Uterus (tissue), 4 donors: ENCODE data around the gene SNX30. TPM values are rescaled to one million over a fixed set of nuclear protein-coding genes. Genes with fewer than 3 reads are reported as not detected.
A peak's percentile ranks its signal among the peaks of the same experiment; 100 is the strongest.

Experiments
- DNase-seq, 2 donors: peaks; one replicate each; pipeline ENCODE4 v3.0.0-alpha.2; 2019 to 2020
- H3K27ac ChIP-seq, 2 donors: fragments of 200-600 bp; sonication (generic); 1 replicate in 1 of 2; 2 replicates in 1 of 2; pipeline ENCODE4 v1.5.1; 2016 to 2018
- H3K27me3 ChIP-seq, 2 donors: fragments of 200-600 bp; sonication (generic); one replicate each; pipeline ENCODE4 v1.5.1; 2018 to 2019; ENCODE audit warnings: control low read depth in 1 of 2
- H3K36me3 ChIP-seq, 2 donors: fragments of 200-600 bp; sonication (generic); one replicate each; pipeline ENCODE4 v1.5.1; 2019; ENCODE audit warnings: control low read depth in 1 of 2
- H3K4me1 ChIP-seq, 2 donors: fragments of 200-600 bp; sonication (generic); one replicate each; pipeline ENCODE4 v1.5.1; 2018 to 2019; ENCODE audit warnings: control low read depth in 1 of 2
- H3K4me3 ChIP-seq, 2 donors: fragments of 200-600 bp; sonication (generic); 1 replicate in 1 of 2; 2 replicates in 1 of 2; pipeline ENCODE4 v1.5.1; 2018 to 2019; ENCODE audit warnings: mild to moderate bottlenecking in 1 of 2
- H3K9me3 ChIP-seq, 2 donors: fragments of 200-600 bp; sonication (generic); one replicate each; pipeline ENCODE4 v1.5.1; 2019; ENCODE audit warnings: control low read depth in 1 of 2
- POLR2A ChIP-seq, 2 donors: fragments of 450-650 bp; IDR thresholded peaks; one replicate each; pipeline ENCODE4 v1.6.1; 2016; ENCODE audit warnings: antibody characterized with exemption in 2 of 2, mild to moderate bottlenecking in 1 of 2, moderate library complexity in 1 of 2
- intact Hi-C: fragments of 100-400 bp; cut with DNase I; formaldehyde crosslinking; loops from one replicate; pipeline ENCODE4 v1.15.1; 2023; ENCODE audit warnings: low total_unique reads
- total RNA-seq, 4 donors: library from RNA; depleted of rRNA in 3 of 4; stranded (reverse); fragments of >200 nt in 3 of 4; gene quantifications; one replicate each; pipeline versions ENCODE4 v1.1.0 to v1.2.4, GENCODE V29; 2014 to 2023
- TF ChIP-seq, protein P1 (sequence below), 4 experiments: fragments of 200-600 bp in 2 of 4; fragments of 450-650 bp in 2 of 4; sonication (generic) in 2 of 4; IDR thresholded peaks; one replicate each; pipeline ENCODE4 v1.5.1; 2016 to 2019; ENCODE audit warnings: antibody characterized with exemption in 4 of 4, mild to moderate bottlenecking in 2 of 4, moderate library complexity in 1 of 4
- donor health status: DM: yes; HTN: yes; CAD: no.

The SNX30 gene
- total RNA-seq, 4 donors from 2014 or later = 3.1 to 20.3 (median 11.6) TPM

DNA sequence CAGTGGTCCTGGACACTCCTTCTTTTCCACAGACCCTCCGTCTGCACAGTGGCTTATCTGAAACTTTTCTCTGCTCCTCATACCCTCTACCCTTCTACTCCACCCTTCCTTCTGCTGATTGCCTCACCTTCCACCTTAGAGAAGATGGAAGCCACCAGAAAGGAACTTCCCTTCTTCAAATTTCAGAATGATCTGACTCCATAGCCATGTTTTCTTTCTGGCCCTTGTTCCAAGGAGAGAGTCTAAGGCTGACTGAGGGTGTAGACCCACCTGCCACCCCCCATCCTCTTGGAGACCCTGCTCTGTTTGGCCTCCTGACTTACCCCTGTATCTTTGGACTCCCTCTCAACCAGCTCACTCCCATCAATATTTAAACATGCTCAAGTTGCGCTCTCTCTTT is 7.4 kb downstream of the SNX30 start:
- H3K4me1 ChIP-seq = peaks cover 0 to 3% of the 10 kb centered on the region in 2 donors
- no peaks in the 10 kb centered on the region for H3K9me3 ChIP-seq
- no peak overlapping the region for H3K4me3 ChIP-seq
- DNase-seq = no peak
- intact Hi-C loops = no loop called here
- TF ChIP-seq, protein P1, sequence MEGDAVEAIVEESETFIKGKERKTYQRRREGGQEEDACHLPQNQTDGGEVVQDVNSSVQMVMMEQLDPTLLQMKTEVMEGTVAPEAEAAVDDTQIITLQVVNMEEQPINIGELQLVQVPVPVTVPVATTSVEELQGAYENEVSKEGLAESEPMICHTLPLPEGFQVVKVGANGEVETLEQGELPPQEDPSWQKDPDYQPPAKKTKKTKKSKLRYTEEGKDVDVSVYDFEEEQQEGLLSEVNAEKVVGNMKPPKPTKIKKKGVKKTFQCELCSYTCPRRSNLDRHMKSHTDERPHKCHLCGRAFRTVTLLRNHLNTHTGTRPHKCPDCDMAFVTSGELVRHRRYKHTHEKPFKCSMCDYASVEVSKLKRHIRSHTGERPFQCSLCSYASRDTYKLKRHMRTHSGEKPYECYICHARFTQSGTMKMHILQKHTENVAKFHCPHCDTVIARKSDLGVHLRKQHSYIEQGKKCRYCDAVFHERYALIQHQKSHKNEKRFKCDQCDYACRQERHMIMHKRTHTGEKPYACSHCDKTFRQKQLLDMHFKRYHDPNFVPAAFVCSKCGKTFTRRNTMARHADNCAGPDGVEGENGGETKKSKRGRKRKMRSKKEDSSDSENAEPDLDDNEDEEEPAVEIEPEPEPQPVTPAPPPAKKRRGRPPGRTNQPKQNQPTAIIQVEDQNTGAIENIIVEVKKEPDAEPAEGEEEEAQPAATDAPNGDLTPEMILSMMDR (IDR thresholded peaks at IDR 0.05) = no peak
- TF ChIP-seq POLR2A (IDR thresholded peaks at IDR 0.05) = no peak
- no peaks in the 10 kb centered on the region for H3K27me3 ChIP-seq
- H3K36me3 ChIP-seq = no peaks in the 10 kb centered on the region
- H3K27ac ChIP-seq = peak overlapping the region in 1 of 2 donors; percentile 36

DNA sequence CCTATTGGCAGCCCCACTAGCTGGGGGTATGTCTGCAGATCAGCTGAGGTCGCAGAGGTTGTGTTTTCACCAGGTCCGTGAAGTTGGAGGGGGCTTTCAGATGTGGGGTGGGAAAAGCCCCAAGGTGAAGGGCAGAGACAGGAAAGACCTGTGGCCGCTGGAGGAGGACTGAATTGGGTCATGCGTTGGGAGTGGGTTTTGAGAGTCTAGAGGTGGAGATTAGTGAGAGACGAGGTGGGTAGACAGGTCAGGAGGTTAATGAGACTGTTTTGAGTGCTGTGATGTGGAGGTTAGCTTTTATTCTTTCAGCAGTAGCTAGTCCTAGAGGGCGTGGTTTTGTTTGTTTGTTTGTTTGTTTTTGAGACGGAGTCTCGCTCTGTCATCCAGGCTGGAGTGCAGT is 10.3 kb downstream of the SNX30 start:
- H3K36me3 ChIP-seq = no peaks in the 10 kb centered on the region
- peaks cover 0 to 3% of the 10 kb centered on the region in 2 donors for H3K4me1 ChIP-seq
- no peaks in the 10 kb centered on the region for H3K27me3 ChIP-seq
- H3K27ac ChIP-seq = no peak overlapping the region
- H3K4me3 ChIP-seq = no peak overlapping the region
- TF ChIP-seq POLR2A (IDR thresholded peaks at IDR 0.05) = no peak
- TF ChIP-seq, protein P1 (IDR thresholded peaks at IDR 0.05) = no peak
- no peak for DNase-seq
- H3K9me3 ChIP-seq = no peaks in the 10 kb centered on the region
- intact Hi-C loops = no loop called here

DNA sequence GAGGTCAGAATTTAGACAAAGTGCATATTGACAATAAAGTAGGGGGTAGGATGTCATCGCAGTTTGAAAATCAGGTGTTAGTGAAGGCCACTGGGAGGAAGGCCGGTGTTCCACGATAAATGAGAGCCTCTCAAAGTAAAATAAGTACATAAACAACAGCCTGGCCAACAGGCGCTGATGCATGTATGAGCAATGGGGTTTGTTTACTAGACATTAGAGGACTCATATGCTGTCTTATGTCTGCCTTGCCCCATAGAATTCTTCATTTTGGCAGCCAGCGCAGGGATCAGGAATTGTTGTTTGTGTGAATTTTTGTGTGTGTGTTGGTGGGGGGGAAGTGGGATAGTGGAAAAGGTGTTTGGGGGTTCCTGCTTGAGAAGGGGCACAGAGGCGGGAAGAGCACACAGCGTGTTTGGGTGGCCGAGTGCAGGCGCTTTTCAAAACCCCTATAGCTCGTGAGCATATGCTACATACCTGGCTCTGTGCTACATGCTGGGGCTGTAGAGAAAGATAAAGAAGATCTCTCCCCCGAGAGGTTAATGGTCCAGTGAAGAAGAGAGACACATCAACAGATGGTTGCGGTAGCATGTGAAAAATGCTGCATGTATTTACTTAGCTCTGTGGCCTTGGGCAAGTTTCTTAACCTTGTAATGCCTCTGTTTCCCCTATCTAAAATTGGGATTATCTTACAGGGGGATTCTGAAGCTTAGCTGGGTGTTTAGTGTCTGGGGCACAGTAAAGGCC is 11.5 kb downstream of the SNX30 start:
- Histone ChIP-seq H3K4me3 (no peak overlapping the region), H3K9me3 (no peaks in the 10 kb centered on the region), H3K36me3 (no peaks in the 10 kb centered on the region), H3K4me1 (no peaks in the 10 kb centered on the region), H3K27ac (no peak overlapping the region), H3K27me3 (no peaks in the 10 kb centered on the region)
- no peak for DNase-seq
- TF ChIP-seq POLR2A (IDR thresholded peaks at IDR 0.05) = no peak
- TF ChIP-seq, protein P1 (IDR thresholded peaks at IDR 0.05) = no peak
- intact Hi-C loops = no loop called here

DNA sequence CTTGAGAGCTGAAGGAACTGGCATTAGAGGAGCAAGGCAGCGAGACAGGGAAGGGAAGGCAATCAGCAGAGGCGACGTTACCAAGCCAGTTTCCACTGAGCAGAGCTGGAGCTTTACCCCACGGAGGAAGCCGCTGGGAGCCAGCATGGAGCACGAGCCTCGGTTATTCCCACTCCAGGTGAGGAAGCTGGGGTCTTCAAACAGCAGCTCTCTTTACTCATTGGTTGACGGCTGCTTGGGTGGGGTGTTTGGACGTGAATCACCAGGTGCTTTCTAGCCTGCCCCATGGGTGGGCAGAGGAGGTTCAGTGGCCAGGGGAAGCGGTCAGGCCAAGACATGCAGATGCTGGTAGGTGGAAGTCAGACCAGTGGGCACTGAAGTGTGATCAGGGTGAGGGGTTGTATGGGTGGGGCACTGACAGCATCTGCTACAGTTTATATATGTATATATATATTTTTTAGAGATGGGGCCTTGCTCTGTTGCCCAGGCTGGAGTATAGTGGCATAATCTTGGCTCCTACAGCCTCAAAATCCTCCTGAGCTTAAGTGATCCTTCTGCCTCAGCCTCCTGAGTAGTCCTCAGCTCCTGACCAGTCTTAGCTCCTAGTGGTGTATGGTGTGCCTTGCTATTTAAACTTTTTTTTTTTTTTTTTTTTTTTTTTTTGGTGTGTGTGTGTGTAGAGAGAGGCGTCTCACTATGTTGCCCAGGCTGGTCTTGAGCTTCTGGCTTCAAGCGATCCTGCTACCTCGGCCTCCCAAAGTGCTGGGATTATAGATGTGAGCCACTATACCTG is 12.4 kb downstream of the SNX30 start:
- DNase-seq = no peak
- H3K27me3 ChIP-seq = no peaks in the 10 kb centered on the region
- H3K9me3 ChIP-seq = no peaks in the 10 kb centered on the region
- intact Hi-C loops = no loop called here
- no peak overlapping the region for H3K4me3 ChIP-seq
- H3K27ac ChIP-seq = no peak overlapping the region
- no peak for TF ChIP-seq POLR2A (IDR thresholded peaks at IDR 0.05)
- TF ChIP-seq, protein P1 (IDR thresholded peaks at IDR 0.05) = no peak
- no peaks in the 10 kb centered on the region for H3K36me3 ChIP-seq
- no peaks in the 10 kb centered on the region for H3K4me1 ChIP-seq

DNA sequence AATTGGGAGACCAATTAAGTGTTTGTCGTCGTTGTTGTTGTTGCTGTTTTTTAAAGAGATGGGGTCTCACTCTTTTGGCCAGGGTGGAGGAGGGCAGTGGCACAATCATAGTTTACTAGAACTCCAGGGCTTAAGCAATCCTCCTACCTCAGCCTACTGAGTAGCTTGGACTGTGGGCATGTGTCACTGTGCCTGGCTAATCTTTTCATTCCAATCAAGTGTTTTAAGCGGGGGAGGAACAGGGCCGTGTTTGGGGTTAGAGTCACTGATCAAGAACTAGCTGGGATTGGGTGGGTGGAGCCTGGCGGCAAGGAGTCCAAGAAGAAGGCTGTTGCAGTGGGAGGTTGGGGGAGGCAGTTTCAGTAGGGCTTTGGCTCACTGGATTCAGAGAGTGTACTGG is 13.8 kb downstream of the SNX30 start:
- Histone ChIP-seq H3K4me3 (no peak overlapping the region), H3K9me3 (no peaks in the 10 kb centered on the region), H3K27ac (peak overlapping the region in 1 of 2 donors; percentile 14), H3K27me3 (no peaks in the 10 kb centered on the region), H3K4me1 (no peaks in the 10 kb centered on the region), H3K36me3 (no peaks in the 10 kb centered on the region)
- TF ChIP-seq POLR2A (IDR thresholded peaks at IDR 0.05) = no peak
- TF ChIP-seq, protein P1 (IDR thresholded peaks at IDR 0.05) = no peak
- no peak for DNase-seq
- intact Hi-C loops = no loop called here
